Endothelial cell of umbilical vein (primary cell): ENCODE results near the gene CCDC172.

Experiments used
- EZH2 ChIP-seq: IDR thresholded peaks from 2 replicates; pipeline ENCODE4 v1.6.1; 2012; ENCODE audit warnings: borderline replicate concordance, low read depth, mild to moderate bottlenecking, moderate library complexity, low read length, inconsistent platforms; ENCODE audit not compliant: severe bottlenecking
- FOS ChIP-seq: IDR thresholded peaks from 2 replicates; pipeline ENCODE4 v1.6.1; 2011; ENCODE audit warnings: mild to moderate bottlenecking, low read length, moderate library complexity, borderline replicate concordance; ENCODE audit not compliant: insufficient read depth
- GATA2 ChIP-seq: IDR thresholded peaks from 2 replicates; pipeline ENCODE4 v1.7.0; 2011; ENCODE audit warnings: low read depth, mild to moderate bottlenecking, moderate library complexity, mixed read lengths, low read length; ENCODE audit not compliant: insufficient read length, insufficient read depth
- JUN ChIP-seq: IDR thresholded peaks from 2 replicates; pipeline ENCODE4 v1.6.1; 2011; ENCODE audit warnings: borderline replicate concordance, low read depth; ENCODE audit not compliant: insufficient read length, insufficient read depth
- MYC ChIP-seq: IDR thresholded peaks from one replicate; pipeline ENCODE4 v1.6.1; 2011; ENCODE audit warnings: mild to moderate bottlenecking, low read depth, low read length
- POLR2A ChIP-seq: IDR thresholded peaks from 2 replicates; pipeline ENCODE4 v1.6.1; 2012; ENCODE audit warnings: low read depth, mild to moderate bottlenecking, control low read depth, low read length
- POLR2AphosphoS5 ChIP-seq: IDR thresholded peaks from 2 replicates; pipeline ENCODE4 v1.6.1; 2012; ENCODE audit warnings: low read depth, mild to moderate bottlenecking, control low read depth, low read length, moderate library complexity; ENCODE audit not compliant: insufficient read depth
- TF ChIP-seq, protein P1 (sequence below), 2 donors: IDR thresholded peaks; 1 replicate in 1 of 2; 2 replicates in 1 of 2; pipeline ENCODE4 v1.5.1; 2011; ENCODE audit warnings: low read length in 2 of 2, mild to moderate bottlenecking in 2 of 2, moderate library complexity in 2 of 2, control low read depth in 1 of 2, inconsistent platforms in 1 of 2, low read depth in 1 of 2; ENCODE audit not compliant: insufficient read depth in 1 of 2; ENCODE audit errors: extremely low read depth in 1 of 2
- TF ChIP-seq, protein P2 (sequence below): IDR thresholded peaks from 2 replicates; pipeline ENCODE4 v1.6.1; 2011; ENCODE audit not compliant: insufficient read depth, insufficient read length

DNA sequence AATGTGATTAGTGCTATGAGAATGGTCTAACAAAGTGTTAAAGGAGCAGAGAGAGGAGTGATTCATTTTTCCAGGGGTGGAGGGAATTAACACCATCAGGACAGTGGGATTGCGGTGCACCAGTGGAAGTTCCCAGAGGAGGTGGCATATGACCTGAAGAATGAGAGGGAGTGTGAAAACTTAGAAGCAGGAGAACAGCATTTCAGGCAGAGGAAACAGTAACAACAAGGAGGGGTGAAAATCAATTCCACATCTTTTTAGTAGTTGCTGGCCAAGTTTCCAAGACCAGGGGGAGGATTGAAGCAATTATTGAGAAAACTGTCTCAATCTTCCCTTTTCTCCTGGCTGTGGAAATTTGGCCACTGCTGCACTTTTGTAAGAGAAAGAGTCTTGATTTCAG, 23.7 kb upstream of the CCDC172 start:
- TF ChIP-seq, protein P1, sequence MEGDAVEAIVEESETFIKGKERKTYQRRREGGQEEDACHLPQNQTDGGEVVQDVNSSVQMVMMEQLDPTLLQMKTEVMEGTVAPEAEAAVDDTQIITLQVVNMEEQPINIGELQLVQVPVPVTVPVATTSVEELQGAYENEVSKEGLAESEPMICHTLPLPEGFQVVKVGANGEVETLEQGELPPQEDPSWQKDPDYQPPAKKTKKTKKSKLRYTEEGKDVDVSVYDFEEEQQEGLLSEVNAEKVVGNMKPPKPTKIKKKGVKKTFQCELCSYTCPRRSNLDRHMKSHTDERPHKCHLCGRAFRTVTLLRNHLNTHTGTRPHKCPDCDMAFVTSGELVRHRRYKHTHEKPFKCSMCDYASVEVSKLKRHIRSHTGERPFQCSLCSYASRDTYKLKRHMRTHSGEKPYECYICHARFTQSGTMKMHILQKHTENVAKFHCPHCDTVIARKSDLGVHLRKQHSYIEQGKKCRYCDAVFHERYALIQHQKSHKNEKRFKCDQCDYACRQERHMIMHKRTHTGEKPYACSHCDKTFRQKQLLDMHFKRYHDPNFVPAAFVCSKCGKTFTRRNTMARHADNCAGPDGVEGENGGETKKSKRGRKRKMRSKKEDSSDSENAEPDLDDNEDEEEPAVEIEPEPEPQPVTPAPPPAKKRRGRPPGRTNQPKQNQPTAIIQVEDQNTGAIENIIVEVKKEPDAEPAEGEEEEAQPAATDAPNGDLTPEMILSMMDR (IDR thresholded peaks at IDR 0.05; ENCODE audit: extremely low read depth in 1 of 2, insufficient read depth in 1 of 2, low read depth in 1 of 2, low read length in 2 of 2), result no peak
- TF ChIP-seq POLR2A (no peak), POLR2AphosphoS5 (no peak), FOS (no peak), EZH2 (no peak), MYC (no peak), JUN (no peak), GATA2 (no peak)
- TF ChIP-seq, protein P2, sequence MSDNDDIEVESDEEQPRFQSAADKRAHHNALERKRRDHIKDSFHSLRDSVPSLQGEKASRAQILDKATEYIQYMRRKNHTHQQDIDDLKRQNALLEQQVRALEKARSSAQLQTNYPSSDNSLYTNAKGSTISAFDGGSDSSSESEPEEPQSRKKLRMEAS, result no peak
